Measurements from ENCODE around the gene RPL35A.

RPL35A gene

GRCh38 chr3:197975311-197975710, 25.3 kb downstream of the RPL35A start:
- H3K4me3 ChIP-seq (ENCODE audit: low read depth, low read length): no peak overlapping the region
- DNase-seq (ENCODE audit: low read depth): no peak
- TF ChIP-seq MAX (IDR thresholded peaks at IDR 0.05; ENCODE audit: low read depth, low read length) (no peak), MYC (IDR thresholded peaks at IDR 0.05; ENCODE audit: low read depth, low read length) (no peak), POLR2A (IDR thresholded peaks at IDR 0.05; ENCODE audit: extremely low read depth, insufficient read length) (no peak), CTCF (IDR thresholded peaks at IDR 0.05; ENCODE audit: low read depth, low read length) (no peak)

DNA sequence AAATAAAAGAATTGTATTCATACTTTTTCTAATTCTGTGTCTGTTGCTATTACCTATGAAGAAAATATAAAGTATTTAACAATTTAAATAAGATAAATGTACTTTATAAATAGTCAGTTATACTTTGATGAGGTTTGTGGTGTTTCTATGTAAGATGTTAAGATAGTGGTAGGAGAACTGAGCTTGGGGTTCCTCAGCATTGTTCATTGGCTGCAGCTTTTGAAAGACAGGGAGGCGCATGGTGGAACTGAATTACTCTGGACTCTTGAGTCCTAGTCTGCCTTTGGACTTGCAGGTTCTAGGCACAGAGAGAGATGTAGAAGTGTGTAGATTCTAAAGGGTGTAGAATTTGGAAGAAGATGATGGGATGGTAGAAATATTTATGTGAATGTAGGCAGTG, 33.1 kb downstream of the RPL35A start:
- no peak for DNase-seq (ENCODE audit: low read depth)
- no peak for TF ChIP-seq MYC (IDR thresholded peaks at IDR 0.05; ENCODE audit: low read depth, low read length)
- no peak for TF ChIP-seq POLR2A (IDR thresholded peaks at IDR 0.05; ENCODE audit: extremely low read depth, insufficient read length)
- no peak for TF ChIP-seq CTCF (IDR thresholded peaks at IDR 0.05; ENCODE audit: low read depth, low read length)
- TF ChIP-seq MAX (IDR thresholded peaks at IDR 0.05; ENCODE audit: low read depth, low read length): no peak
- no peak overlapping the region for H3K4me3 ChIP-seq (ENCODE audit: low read depth, low read length)

DNA sequence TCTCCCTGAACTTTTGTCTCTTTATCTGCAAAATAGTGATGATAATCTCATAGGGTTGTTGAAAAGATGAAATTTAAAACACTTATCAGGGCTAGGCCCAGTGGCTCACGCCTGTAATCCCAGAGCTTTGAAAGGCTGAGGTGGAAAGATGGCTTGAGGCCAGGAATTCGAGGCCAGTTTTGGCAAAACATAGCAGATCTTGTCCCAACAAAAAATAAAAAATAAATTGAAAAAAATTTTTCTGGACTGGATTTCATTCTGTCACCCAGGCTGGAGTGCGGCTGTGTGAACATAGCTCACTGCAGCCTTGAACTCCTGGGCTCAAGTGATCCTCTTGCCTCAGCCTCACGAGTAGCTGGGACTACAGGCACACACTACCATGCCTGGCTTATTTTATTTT, 39.7 kb downstream of the RPL35A start:
- TF ChIP-seq CTCF (IDR thresholded peaks at IDR 0.05; ENCODE audit: low read depth, low read length) (no peak), MYC (IDR thresholded peaks at IDR 0.05; ENCODE audit: low read depth, low read length) (no peak), POLR2A (IDR thresholded peaks at IDR 0.05; ENCODE audit: extremely low read depth, insufficient read length) (no peak), MAX (IDR thresholded peaks at IDR 0.05; ENCODE audit: low read depth, low read length) (no peak)
- no peak overlapping the region for H3K4me3 ChIP-seq (ENCODE audit: low read depth, low read length)
- DNase-seq (ENCODE audit: low read depth): no peak

DNA sequence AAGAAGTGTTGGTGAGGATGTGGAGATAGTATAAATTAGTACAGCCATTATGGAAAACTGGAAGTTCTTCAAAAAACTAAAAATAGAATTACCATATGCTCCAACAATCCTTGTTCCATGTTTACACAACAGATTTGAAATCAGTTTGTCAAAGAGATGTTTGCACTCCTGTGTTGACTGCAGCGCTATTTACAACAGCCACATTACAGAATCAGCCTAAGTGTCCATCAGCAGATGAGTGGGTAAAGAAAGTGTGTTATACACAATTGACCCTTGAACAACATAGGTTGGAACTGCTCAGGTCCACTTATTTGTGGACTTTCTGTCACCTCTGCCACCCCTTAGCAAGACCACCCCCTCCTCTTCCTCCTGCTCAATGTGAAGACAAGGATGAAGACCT, 44.7 kb downstream of the RPL35A start:
- DNase-seq (ENCODE audit: low read depth): no peak
- TF ChIP-seq MAX (IDR thresholded peaks at IDR 0.05; ENCODE audit: low read depth, low read length): no peak
- TF ChIP-seq CTCF (IDR thresholded peaks at IDR 0.05; ENCODE audit: low read depth, low read length): no peak
- no peak for TF ChIP-seq POLR2A (IDR thresholded peaks at IDR 0.05; ENCODE audit: extremely low read depth, insufficient read length)
- no peak for TF ChIP-seq MYC (IDR thresholded peaks at IDR 0.05; ENCODE audit: low read depth, low read length)
- no peak overlapping the region for H3K4me3 ChIP-seq (ENCODE audit: low read depth, low read length)

DNA sequence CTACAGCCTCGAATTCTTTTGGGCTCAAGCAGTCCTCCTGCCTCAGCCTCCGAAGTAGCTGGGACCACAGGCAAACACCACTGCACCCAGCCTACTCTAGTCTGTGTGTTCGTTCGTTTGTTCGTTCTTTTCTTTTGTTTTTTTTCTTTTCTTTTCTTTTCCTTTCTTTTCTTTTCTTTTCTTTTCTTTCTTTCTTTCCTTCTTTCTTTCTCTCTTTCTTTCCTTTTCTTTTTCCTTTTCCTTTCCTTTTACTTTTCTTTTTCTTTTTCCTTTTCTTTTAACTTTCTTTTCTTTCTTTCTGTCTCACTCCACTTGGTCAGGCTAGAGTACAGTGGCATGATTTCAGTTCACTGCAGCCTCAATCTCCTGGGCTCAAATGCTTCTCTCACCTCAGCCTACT, 46.9 kb downstream of the RPL35A start:
- no peak overlapping the region for H3K4me3 ChIP-seq (ENCODE audit: low read depth, low read length)
- no peak for DNase-seq (ENCODE audit: low read depth)
- TF ChIP-seq CTCF (IDR thresholded peaks at IDR 0.05; ENCODE audit: low read depth, low read length) (no peak), MAX (IDR thresholded peaks at IDR 0.05; ENCODE audit: low read depth, low read length) (no peak), MYC (IDR thresholded peaks at IDR 0.05; ENCODE audit: low read depth, low read length) (no peak), POLR2A (IDR thresholded peaks at IDR 0.05; ENCODE audit: extremely low read depth, insufficient read length) (no peak)

- no peak for DNase-seq (ENCODE audit: low read depth)
- H3K4me3 ChIP-seq (ENCODE audit: low read depth, low read length): no peak overlapping the region
Observed at GRCh38 chr3:197997936-197998335, 47.9 kb downstream of the RPL35A start.

More at GRCh38 chr3:197997936-197998335, 47.9 kb downstream of the RPL35A start:
- no peak for TF ChIP-seq CTCF (IDR thresholded peaks at IDR 0.05; ENCODE audit: low read depth, low read length)
- TF ChIP-seq MAX (IDR thresholded peaks at IDR 0.05; ENCODE audit: low read depth, low read length): no peak
- TF ChIP-seq MYC (IDR thresholded peaks at IDR 0.05; ENCODE audit: low read depth, low read length): no peak
